ENCODE data around the gene LRRC10.
"Not testable (repeated sequence)": the region's sequence is repeated elsewhere in the genome, so short reads cannot be mapped to it uniquely, and the experiment has no call there.

LRRC10 gene

GRCh38 chr12:69620077-69620476 is 9.4 kb upstream of the LRRC10 start:
- DNase-seq (ENCODE audit: low spot score), result no peak

- DNase-seq (ENCODE audit: low spot score), result no peak
These were observed 8.3 kb upstream of the LRRC10 start for GRCh38 chr12:69619050-69619449.

GRCh38 chr12:69616025-69616424 is 5.3 kb upstream of the LRRC10 start:
- DNase-seq (ENCODE audit: low spot score), result no peak

GRCh38 chr12:69613351-69613750 is 2.6 kb upstream of the LRRC10 start:
- DNase-seq (ENCODE audit: low spot score), result no peak

- no peak for DNase-seq (ENCODE audit: low spot score)
These were observed 581 bp downstream of the LRRC10 start for GRCh38 chr12:69610126-69610525.

GRCh38 chr12:69608114-69608513 is 2.6 kb downstream of the LRRC10 start:
- DNase-seq (ENCODE audit: low spot score), result no peak

- DNase-seq (ENCODE audit: low spot score), result not testable (repeated sequence)
These were observed 6.4 kb downstream of the LRRC10 start for GRCh38 chr12:69604275-69604674.

GRCh38 chr12:69603556-69603955 is 7.2 kb downstream of the LRRC10 start:
- DNase-seq (ENCODE audit: low spot score), result not testable (repeated sequence)

GRCh38 chr12:69602954-69603353 is 7.8 kb downstream of the LRRC10 start:
- DNase-seq (ENCODE audit: low spot score), result no peak

- DNase-seq (ENCODE audit: low spot score), result no peak
These were observed 8.6 kb downstream of the LRRC10 start for GRCh38 chr12:69601962-69602685.

- DNase-seq (ENCODE audit: low spot score), result no peak
These were observed 9.9 kb downstream of the LRRC10 start for GRCh38 chr12:69600804-69601203.

- no peak for DNase-seq (ENCODE audit: low spot score)
These were observed 12.4 kb downstream of the LRRC10 start for GRCh38 chr12:69598174-69598753.

GRCh38 chr12:69595689-69596088 is 15.0 kb downstream of the LRRC10 start:
- no peak for DNase-seq (ENCODE audit: low spot score)

GRCh38 chr12:69589082-69589481 is 21.6 kb downstream of the LRRC10 start:
- no peak for DNase-seq (ENCODE audit: low spot score)

- DNase-seq (ENCODE audit: low spot score), result no peak
These were observed 22.2 kb downstream of the LRRC10 start for GRCh38 chr12:69588527-69588926.

GRCh38 chr12:69585189-69586062 is 25.3 kb downstream of the LRRC10 start, which contains the start of gene CCT2:
Gene CCT2, plus strand, starts transcription at chr12:69585459. Its CDS starts 63 bp downstream, at chr12:69585522.
- DNase-seq (ENCODE audit: low spot score), result peak; percentile 96

- DNase-seq (ENCODE audit: low spot score), result no peak
These were observed 27.5 kb downstream of the LRRC10 start for GRCh38 chr12:69583203-69583602.

GRCh38 chr12:69580074-69580473 is 30.6 kb downstream of the LRRC10 start:
- no peak for DNase-seq (ENCODE audit: low spot score)

- DNase-seq (ENCODE audit: low spot score), result no peak
These were observed 31.7 kb downstream of the LRRC10 start for GRCh38 chr12:69579029-69579428.

GRCh38 chr12:69578283-69578682 is 32.4 kb downstream of the LRRC10 start:
- DNase-seq (ENCODE audit: low spot score), result no peak

GRCh38 chr12:69575346-69575745 is 35.4 kb downstream of the LRRC10 start:
- DNase-seq (ENCODE audit: low spot score), result no peak
